T1000 (cell line): ENCODE data around the gene CTSA.
"Not testable (repeated sequence)": the region's sequence is repeated elsewhere in the genome, so short reads cannot be mapped to it uniquely, and the experiment has no call there.

Experiments used
- DNase-seq: peaks from one replicate; lab custom pipeline; 2025; ENCODE audit warnings: mixed read lengths; lab: John Stamatoyannopoulos, UW

The CTSA gene

DNA sequence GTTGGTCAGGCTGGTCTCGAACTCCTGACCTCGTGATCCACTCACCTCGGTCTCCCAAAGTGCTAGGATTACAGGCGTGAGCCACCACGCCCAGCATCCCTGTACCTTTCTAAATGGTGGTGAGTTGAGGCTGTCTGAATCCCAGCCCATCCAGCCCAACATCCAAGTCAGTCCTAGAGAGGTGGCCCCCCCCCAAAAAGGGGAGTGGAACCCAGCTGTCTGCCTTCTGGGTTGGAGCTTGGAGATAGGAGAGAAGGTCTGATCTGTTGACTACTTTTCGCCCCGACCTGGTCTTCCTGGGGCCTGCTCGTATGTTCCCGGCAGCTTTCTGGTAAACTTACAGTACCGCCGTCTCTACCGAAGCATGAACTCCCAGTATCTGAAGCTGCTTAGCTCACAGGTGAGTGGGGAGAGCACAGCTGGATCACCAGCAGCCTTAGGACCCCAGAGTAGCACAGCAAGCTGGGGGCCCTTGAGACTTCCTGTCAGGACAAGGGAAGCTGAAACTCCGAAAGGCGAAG is 5.6 kb downstream of the CTSA start:
- DNase-seq: no peak

DNA sequence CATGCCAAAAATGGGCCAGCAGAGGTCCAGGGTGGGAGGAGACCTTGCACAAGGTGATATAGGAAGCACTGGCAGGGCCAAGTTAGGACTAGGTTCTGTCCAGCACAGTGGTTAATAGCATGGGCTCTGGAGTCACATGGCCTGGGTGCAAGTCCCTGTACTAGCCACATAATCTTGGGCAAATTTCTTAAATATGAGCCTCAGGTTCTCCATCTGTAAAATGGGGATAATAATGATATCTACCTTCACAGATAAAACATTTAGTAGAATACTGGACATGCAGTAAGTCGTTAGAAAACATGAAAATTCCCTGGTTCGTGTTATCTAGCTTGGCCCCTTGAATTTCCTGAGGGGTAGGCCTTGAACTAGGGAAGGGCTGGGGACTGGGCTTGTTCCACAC is 6.2 kb downstream of the CTSA start:
- no peak for DNase-seq

DNA sequence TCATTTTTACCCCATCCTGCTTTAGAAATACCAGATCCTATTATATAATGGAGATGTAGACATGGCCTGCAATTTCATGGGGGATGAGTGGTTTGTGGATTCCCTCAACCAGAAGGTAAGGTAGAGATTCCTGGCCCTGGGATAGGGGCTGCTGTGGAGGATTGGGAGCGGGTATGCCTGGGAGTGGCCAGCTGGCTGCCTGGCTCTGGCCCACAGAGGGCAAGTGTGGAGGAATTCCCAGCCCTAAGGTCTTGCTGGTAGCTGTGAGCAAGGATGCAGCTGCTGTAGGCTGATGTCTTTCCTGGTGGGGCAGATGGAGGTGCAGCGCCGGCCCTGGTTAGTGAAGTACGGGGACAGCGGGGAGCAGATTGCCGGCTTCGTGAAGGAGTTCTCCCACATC is 6.6 kb downstream of the CTSA start:
- DNase-seq: no peak

DNA sequence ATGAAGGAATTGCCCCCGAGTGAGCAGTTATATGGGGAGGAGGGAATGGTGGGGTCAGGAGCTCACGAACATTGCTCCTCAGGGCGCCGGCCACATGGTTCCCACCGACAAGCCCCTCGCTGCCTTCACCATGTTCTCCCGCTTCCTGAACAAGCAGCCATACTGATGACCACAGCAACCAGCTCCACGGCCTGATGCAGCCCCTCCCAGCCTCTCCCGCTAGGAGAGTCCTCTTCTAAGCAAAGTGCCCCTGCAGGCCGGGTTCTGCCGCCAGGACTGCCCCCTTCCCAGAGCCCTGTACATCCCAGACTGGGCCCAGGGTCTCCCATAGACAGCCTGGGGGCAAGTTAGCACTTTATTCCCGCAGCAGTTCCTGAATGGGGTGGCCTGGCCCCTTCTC is 7.2 kb downstream of the CTSA start:
- no peak for DNase-seq

DNA sequence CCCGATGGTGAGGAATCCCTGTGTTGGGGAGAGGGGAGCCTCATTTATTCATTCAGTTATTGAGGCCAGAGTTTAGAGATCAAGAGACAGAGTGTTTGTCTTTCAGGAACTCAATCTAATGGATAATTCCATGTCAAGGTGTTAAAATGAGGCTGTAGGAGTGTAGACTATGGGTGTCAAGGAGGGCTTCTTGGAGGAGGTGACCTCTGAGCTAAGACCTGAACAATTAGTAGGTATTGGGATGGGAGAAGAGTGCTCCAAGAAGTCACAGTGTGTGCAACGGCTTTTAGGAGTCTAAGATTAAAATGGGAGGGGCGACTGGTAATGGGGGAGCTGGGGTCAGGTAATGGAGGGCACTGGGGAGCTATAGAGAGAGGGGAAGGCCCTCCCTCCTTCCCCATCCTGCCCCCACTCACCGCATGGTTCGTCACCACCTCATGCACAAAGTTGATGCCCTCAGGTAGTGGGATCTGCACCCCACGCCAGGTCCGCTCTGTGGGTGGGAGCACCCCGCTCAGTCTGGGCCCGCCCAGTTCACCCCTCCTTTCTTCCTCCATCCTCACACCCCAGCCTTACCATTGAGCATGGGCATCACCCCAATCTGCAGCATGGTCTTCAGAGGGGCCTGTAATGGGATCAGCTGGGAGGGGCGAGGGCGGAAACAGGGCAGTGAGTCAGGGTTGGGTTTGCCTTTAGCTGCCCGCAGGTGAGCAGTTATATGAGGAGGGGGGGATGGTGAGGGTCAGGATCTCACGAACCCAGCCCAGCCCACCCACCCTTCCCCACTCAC is 8.1 kb downstream of the CTSA start:
- DNase-seq: no peak

DNA sequence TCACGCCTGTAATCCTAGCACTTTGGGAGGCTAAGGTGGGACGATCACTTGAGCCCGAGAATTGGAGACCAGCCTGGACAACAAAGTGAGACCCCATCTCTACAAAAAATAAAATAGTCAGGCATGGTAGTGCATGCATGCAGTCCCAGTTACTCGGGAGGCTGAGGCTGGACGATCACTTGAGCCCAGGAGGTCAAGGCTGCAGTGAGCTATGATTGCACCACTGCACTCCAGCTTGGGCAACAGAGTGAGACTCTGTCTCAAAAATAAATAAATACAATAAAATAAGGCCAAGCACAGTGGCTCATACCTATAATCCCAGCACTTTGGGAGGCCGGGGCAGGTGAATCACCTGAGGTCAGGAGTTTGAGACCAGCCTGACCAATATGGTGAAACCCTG is 10.2 kb downstream of the CTSA start:
- DNase-seq: not testable (repeated sequence)

DNA sequence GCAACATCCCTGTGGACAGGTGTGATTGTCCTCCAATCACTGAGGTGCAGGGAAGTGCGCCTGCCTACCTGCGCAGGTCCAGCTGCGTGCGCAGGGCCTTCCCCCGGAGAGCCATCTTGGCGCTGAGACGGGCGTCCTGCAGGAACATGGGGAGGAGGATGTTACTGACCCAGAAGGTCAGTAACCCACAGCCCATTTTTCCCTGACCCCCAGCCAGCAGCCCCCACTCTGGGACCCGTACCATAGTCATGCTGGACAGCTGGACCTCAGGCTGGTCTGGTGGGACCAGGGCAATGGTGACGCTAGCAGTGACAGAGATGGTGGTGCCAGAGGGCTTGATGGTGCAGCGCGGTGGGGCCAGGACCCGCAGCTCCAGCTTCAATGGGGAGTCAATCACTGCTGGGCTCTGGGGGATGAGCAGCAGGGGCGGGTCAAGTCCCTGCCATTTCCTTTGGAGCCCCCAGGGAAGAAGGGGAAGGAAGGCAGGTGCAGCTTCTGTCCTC is 11.1 kb downstream of the CTSA start:
- DNase-seq: no peak

DNA sequence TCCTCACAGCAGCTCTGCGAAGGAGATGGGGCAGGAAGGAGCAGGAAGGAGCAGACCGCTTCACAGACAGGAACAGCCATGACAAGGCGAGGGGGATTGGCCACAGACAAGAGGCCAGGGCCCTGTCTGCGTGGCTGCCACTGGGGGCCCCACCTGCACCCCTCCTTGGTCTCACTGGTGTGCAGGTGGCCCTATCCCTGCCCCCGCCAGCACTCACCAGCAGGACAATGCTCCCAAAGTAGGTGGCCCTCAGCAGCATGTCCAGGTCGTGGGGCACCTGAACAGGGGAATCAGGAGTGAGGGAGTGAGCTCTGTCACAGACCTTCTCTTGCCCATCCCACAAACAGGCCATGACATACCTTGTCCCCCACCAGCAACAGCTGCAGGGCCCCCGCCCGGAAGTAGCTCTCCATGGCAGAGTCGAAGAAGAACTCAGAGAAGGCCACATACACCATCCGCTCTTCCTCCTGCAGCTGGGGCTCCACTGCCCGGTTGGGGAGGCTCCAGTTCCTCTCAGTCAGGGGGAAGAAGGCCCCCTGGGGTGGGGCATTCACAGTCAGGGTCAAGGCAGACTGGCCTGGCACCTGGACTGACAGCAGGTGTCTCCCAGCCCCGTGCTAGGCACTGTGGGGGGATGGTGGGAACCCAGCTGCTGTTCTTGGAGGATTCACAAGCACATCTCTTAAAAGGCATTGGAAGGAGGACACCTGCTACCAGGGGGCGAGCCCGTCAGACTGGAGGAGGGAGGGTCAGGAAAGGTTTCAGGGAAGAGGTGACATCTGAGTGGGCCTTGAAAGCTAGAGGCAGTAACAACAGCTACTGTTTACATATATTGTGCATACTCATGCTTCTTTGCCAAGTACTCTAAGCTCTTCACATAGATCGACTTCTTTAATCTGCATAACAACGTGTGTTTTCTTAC is 13.7 kb downstream of the CTSA start:
- DNase-seq: no peak

DNA sequence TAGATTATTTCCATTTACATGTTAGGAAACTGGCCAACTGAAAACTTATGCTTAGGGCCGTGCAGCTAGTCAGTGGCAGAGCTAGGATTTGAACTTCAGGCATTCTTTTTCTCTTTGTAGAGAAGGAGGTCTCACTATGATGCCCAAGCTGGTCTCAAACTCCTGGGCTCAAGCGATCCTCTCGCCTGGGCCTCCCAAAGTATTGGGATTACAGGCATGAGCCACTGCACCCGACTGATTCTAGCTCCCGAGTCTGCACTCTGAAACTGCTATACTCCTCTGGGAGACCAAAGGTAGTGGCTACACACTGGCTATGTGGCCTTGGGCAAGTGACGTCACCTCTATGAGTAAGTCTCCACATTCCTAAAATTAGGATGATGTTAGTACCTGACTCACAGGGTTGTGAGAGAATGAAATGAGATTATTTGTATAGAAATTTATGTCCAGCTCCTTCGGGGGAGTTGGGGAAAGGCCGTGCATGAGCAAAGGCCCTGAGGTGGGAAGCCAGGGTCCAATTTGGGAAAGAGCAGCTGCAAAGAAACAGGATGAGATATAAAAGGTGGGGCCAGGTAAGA is 14.5 kb downstream of the CTSA start:
- DNase-seq: peak; percentile 89

DNA sequence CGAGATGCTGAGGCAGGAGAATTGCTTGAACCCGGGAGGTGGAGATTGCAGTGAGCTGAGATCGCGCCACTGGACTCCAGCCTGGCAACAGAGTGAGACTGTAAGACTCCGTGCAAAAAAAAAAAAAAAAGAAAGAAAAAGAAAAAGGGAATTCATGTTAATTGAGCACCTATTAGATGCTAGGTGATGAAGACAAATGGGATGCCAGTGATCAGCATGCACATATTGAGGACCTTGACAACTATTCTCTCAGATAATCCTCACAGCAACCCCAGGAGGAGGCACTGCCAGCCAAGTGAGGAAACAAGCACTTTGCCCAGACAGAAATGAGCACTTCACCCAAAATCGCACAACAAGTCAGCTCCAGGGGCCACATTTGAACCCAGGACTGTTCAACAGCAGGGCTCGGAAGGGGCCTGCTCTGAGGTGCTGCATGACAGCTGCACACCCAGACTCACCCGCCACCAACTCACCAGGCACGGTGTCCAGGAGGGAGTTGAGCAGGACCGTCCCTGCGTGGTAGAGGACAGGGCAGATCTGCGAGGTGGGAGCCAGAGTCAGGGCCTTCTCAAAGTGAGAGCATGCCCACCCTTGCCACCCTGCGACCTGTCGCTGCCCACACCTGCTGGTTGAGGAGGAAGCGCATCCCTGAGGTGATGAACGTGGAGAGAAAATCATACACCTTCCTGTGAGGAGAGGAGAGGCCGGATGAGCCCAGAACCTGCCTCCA is 16.2 kb downstream of the CTSA start:
- no peak for DNase-seq

DNA sequence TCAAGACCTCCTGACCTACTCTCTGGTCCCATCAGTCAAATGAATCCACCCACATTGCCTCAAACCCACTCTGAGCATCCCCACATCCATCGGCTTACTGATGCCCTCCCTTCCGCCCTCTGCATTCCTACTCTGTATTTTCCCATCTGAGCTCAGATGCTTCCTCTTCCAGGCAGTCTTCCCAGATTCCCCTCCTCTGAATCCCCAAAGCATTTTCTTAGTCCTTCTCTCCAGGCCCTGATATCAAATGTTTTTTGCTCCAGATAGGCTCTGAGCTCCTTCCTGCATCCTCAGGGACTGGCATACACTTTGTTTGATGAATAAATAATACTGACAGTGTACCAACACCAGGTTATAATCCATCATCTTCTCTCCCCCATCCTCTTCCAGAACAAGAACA is 16.9 kb downstream of the CTSA start:
- DNase-seq: no peak

DNA sequence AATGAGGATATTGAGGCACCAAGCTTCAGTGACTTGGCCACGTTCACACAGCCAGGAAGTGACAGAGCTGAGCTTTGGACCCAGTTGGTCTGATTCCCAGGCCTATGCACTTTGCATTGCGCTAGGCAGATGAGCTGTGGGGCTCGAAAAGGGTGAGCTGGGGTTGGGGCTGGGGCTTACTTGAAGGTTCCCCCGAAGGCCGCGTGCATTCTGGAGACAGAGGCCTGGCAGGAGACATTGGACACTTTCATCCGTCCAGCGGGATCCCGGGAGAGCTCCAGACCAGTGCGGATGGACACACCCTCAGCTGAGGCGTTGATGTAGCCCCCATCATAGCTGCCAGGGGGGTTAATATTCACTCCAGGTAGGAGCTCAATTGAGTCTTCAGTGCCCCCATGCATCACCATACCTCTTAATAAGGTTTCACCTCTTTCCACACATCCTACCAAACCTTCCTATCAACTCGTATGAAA is 18.2 kb downstream of the CTSA start:
- DNase-seq: no peak

DNA sequence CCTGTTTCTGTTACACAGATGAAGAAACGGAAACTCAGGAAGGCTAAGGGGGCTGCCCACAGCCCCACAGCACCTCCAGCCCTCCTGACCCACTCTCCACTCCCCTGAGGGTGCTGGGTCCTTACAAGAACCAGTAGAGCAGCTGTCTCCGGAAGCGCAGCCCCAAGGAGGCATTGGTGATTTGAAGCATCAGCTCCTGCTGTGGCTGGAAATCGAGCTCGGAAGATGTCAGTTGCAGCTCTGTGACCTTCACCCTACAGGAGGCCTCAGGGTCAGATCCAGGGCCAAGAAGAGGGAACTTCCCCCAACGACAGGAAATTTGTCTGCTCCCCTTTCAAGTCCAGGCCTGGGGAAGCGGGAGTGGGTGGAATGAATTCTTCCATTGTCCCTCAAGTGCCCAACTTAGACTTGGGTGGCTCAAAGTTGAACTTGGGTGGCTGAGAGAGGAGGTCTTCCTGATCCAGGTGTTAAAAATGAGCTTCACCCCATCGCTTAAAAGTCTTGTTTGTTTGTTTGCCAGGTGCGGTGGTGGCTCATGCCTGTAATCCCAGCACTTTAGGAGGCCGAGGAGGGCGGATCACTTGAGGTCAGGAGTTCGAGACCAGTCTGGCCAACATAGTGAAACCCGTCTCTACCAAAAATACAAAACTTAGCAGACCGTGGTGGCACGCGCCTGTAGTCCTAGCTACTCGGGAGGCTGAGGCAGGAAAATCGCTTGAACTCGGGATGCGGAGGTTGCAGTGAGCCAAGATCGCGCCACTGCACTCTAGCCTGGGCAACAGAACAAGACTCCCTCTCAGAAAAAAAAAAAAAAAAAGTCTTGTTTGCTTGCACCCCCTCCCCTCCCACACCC is 18.9 kb downstream of the CTSA start:
- no peak for DNase-seq

DNA sequence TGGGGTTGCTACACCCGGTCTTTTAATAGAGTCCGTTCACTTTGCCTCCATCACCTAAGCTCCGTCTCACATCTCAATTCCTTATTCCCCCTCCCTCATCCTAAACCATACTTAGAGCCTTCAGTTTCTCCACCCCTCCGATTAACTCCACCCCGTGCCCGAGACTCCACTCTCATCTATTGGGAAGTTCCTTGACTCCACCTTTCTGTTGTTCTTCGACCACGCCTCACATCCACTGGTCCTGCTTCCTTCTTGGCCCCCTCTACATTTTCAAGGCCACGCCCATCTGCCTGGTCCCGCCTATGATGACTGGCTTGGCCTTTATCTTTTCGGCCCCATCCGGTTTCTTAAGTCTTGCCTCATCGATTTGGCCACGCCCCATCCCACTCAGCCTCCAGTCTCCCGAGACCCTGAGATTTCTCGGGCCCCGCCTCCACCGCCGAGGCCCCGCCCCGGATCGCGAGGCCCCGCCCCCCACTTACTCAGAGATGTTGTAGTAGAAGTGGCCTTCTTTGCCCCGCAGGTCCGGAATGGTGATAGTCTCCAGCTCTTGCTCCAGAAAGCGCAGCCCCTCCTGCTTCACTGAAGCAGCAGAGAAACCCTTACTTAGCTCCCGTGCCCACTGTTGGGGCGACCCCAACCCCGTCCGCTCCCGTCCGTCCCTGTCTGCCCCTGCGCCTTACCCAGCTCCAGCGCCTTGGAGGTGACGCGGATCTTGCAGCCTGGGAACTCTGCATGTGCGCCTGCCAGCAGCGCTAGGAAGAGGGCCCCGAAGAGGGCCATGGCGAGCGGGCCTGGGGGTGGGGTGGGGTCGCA is 19.7 kb downstream of the CTSA start:
- DNase-seq: peak; percentile 100

DNA sequence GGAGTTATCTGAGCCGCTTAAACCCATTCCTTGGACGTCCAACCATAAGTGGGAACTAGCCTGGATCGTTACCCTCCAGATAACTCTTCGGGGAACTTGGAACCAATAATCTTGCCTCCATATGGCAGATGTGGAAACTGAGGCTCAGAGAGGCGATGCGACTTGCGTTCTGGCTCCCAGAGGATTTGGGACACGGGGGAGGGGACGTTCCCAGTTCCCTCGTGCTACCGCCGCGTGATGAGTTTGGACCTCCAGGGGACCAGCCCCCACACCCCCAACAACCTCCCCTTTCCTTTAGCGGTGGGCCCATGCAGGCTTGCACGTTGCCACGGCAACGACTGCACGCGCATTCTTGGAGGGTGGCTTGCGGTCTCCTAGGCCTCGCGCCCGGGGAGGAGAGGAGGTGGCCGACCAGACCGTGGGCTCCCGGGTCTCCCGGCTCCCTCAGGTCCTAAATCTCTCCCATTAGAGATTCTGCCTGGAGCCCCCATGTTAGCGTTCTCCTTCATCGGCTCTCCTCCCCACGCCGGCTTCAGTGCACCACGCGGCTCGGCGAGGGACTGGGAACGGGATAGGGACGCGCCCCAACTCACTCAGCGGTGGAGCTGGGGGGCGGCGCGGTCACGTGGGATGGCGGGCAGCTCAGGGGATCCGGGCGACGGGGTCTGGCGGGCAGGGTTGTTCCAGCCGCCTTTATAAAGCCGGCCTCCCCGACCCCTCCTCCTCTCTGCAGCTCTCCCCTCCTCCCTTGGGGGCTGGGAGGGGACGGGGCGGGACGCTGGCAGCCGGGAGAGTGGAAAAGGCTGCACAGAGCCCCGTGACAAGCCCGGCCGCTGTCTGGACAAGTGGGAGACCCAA is 20.6 kb downstream of the CTSA start, which contains the start of gene PLTP:
TSS of gene PLTP (minus strand) at position 670 of the 858 bp plus-strand sequence. CDS start 703 bp downstream, outside the sequence.
- DNase-seq: no peak

DNA sequence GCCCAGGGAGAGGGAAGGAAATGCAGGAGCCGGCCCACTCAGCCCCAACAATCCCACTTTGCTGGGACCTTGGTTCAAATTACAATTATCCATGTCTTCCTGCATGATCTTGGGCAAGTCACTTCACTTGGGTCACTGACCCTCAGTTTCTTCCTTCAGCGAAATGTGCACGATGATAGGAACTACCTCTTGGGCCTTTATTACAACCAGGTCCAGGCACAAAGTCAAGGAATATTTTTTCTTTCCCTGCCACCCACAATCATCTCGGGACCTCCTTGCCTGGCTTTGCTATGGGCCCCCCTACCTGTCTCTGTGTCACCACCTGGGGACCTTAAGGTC is 21.2 kb downstream of the CTSA start:
- no peak for DNase-seq

DNA sequence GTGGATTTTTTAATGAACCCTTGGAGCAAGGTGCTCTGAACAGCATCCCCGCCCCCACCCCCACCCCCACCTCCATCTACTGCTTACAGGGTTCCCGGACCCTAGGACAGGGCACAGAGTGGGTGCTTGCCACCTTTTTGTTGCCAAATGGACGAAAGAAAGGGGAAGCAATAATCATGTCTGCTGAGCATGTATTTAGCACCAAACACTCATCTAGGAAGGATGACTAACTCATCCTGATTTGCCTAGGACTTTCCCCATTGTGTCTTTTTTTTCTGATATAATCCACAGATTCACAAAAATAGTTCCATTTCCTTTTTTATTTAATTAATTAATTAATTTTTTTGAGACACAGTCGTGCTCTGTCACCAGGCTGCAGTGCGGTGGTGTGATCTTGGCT is 22.0 kb downstream of the CTSA start:
- DNase-seq: no peak

DNA sequence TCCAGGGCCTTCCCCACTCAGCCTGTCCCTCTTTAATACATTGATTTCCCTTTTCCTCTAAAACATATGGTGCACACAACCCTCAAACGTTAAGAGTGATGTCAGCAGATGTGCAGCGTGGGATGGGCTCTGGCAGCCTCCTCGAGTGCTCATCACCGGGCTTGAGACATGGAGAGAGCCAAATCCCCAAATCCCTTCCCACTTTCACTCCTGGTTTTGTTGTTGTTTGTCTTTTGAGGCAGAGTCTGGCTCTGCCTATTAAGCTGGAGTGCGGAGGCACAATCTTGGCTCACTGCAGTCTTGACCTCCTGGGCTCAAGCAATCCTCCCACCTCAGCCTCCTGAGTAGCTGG is 26.6 kb downstream of the CTSA start:
- DNase-seq: no peak

DNA sequence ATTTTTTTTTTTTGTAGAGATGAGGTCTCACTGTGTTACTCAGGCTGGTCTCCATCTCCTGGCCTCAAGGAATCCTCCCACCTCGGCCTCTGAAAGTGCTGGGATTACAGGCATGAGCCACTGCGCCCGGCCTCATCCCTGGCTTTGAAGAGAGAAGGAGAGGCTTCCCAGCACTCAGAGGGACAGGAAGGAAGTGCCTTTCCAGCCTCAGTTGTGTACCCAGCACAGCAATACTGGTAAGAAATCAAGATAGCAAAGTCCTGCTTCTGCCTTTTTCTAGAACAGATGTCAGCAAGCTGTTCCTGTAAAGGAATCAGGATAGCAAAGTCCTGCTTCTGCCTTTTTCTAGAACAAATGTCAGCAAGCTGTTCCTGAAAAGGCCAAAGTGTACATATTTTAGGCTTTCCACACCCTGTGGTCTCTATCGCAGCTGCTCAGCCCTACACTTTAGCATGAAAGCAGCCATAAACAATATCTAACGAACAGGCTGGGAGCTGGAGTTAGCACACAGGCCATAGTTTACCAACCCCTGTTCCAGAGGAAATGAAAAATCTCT is 27.1 kb downstream of the CTSA start:
- no peak for DNase-seq
